Subcutaneous adipose tissue (tissue), 4 donors: ENCODE data around the gene SCN2B. TPM values are rescaled to one million over a fixed set of nuclear protein-coding genes. Genes with fewer than 3 reads are reported as not detected.

Experiments
- CTCF ChIP-seq: fragments of 450-650 bp; IDR thresholded peaks from one replicate; pipeline ENCODE4 v1.5.1; 2016; ENCODE audit warnings: low read depth, mild to moderate bottlenecking, control low read depth, antibody characterized with exemption, moderate library complexity
- small RNA-seq: library from RNA; depleted of rRNA; stranded (forward); fragments of <200 nt; gene quantifications from one replicate; pipeline ENCODE3, GENCODE V24; 2016
- total RNA-seq, 4 donors: library from RNA; depleted of rRNA; stranded (reverse); fragments of >200 nt; gene quantifications; one replicate each; pipeline ENCODE4 v1.1.0, GENCODE V29; 2016

The SCN2B gene
- total RNA-seq, 4 donors from 2014 or later = under 0.01 to 0.19 TPM; not detected in 2

- TF ChIP-seq CTCF = no peak
Measured at GRCh38 chr11:118112711-118113430, 63.6 kb downstream of the SCN2B start.

Small RNAs within 50 kb of the gene (small RNA-seq; reads per million reads assigned to genes)
- gene HSPE1P18 = not detected

Other genes with a start within 250 kb of the SCN2B start
- gene TMPRSS13, start 247.2 kb downstream of the SCN2B start, total RNA-seq = under 1 TPM in 2 of 4 donors, not detected in 2; 0.22 to 0.51 TPM
- gene IL10RA, start 190.2 kb downstream of the SCN2B start, total RNA-seq = 100 to 1,000 TPM in 1 of 4 donors, 10 to 100 TPM in 3; 31.3 to 101 (median 48.6) TPM
- gene TMPRSS4, start 99.6 kb downstream of the SCN2B start, total RNA-seq = 1 to 10 TPM in 1 of 4 donors, not detected in 3; 1.1 TPM
- gene SMIM35, start 89.7 kb downstream of the SCN2B start, total RNA-seq = not detected
- gene SCN4B, start 23.8 kb downstream of the SCN2B start, total RNA-seq = 1 to 10 TPM; 1.0 to 5.7 (median 3.2) TPM
- 10 to 100 TPM in 2 of 4 donors, 1 to 10 TPM in 2; 2.8 to 51.7 (median 14.0) TPM for gene JAML, start 48.4 kb upstream of the SCN2B start, total RNA-seq
- gene MPZL3, start 75.7 kb upstream of the SCN2B start, total RNA-seq = 1 to 10 TPM; 1.1 to 3.7 (median 2.0) TPM
- 10 to 100 TPM; 14.3 to 28.0 (median 17.7) TPM for gene MPZL2, start 87.7 kb upstream of the SCN2B start, total RNA-seq
- gene CD3E, start 128.1 kb upstream of the SCN2B start, total RNA-seq = 1 to 10 TPM in 3 of 4 donors, under 1 TPM in 1; 0.38 to 3.4 (median 1.8) TPM
- gene CD3D, start 166.1 kb upstream of the SCN2B start, total RNA-seq = 1 to 10 TPM in 3 of 4 donors, not detected in 1; 2.0 to 4.9 (median 2.4) TPM
- gene CD3G, start 167.7 kb upstream of the SCN2B start, total RNA-seq = 1 to 10 TPM in 2 of 4 donors, under 1 TPM in 2; 0.38 to 2.1 (median 1.4) TPM
- 10 to 100 TPM; 44.8 to 57.7 (median 45.8) TPM for gene UBE4A, start 183.0 kb upstream of the SCN2B start, total RNA-seq
- gene ATP5MG, start 225.0 kb upstream of the SCN2B start, total RNA-seq = 10 to 100 TPM; 36.1 to 84.5 (median 42.8) TPM